Endothelial cell of umbilical vein (primary cell): ENCODE measurements around the gene HDHD5. TPM values are rescaled to one million over a fixed set of nuclear protein-coding genes. Genes with fewer than 3 reads are reported as not detected.

ENCODE experiments used
- BruUV-seq: library from RNA; stranded (reverse); fragments of 400-500 nt; replicated peaks from 2 replicates; lab custom pipeline; 2021; lab: Mats Ljungman, UMichigan
- CTCF ChIA-PET: fragments of 300-600, 350-600 bp; sonication (Branson Sonifier 250); formaldehyde crosslinking; loops from one replicate; lab custom pipeline; 2021; ENCODE audit warnings: antibody characterized with exemption, inconsistent platforms; lab: Charles Lee
- POLR2A ChIA-PET: fragments of 300-600, 350-600 bp; sonication (Branson Sonifier 250); formaldehyde crosslinking; loops from one replicate; lab custom pipeline; 2021; ENCODE audit warnings: antibody characterized with exemption, inconsistent platforms; lab: Charles Lee
- DNase-seq: peaks from one replicate; pipeline ENCODE4 v3.0.0-alpha.2; 2011; ENCODE audit warnings: low read depth, low spot score
- FAIRE-seq: peaks from 2 replicates; lab custom pipeline; 2011; peaks lifted over from hg19 to GRCh38; lab: Jason Lieb, UNC
- H2AFZ ChIP-seq: 2 replicates; pipeline ENCODE4 v1.6.0; 2012; ENCODE audit warnings: low read depth, low read length, control low read depth, inconsistent platforms
- H3K27ac ChIP-seq: 2 replicates; pipeline ENCODE4 v1.5.1; 2011; ENCODE audit warnings: low read depth, mild to moderate bottlenecking, control low read depth, low read length, moderate library complexity; ENCODE audit not compliant: insufficient read depth
- H3K27me3 ChIP-seq, 2 experiments: 2 replicates each; pipeline versions ENCODE4 v1.6.0 to v1.6.1; 2011; ENCODE audit warnings: low read length in 2 of 2, mixed read lengths in 1 of 2; ENCODE audit not compliant: control insufficient read depth in 2 of 2, insufficient read depth in 2 of 2
- H3K36me3 ChIP-seq, 2 experiments: 2 replicates in 1 of 2; 3 replicates in 1 of 2; pipeline ENCODE4 v1.5.1; 2011; ENCODE audit warnings: low read length in 2 of 2, mild to moderate bottlenecking in 1 of 2, moderate library complexity in 1 of 2; ENCODE audit not compliant: control insufficient read depth in 2 of 2, insufficient read depth in 2 of 2; ENCODE audit errors: extremely low read depth in 1 of 2
- H3K4me1 ChIP-seq: 3 replicates; pipeline ENCODE4 v1.5.1; 2011; ENCODE audit warnings: mild to moderate bottlenecking, low read length; ENCODE audit not compliant: control insufficient read depth, insufficient read depth; ENCODE audit errors: extremely low read depth
- H3K4me2 ChIP-seq: 2 replicates; pipeline ENCODE4 v1.6.1; 2011; ENCODE audit warnings: low read length, control low read depth, mixed read lengths; ENCODE audit not compliant: insufficient read depth
- H3K4me3 ChIP-seq, 3 experiments: fragments of 200-600 bp in 1 of 3; sonication (generic), shearing (Covaris generic) in 1 of 3; replicated peaks in 1 of 3; 2 replicates each; pipeline ENCODE4 v1.5.1; 2011 to 2016; ENCODE audit warnings: control low read depth in 3 of 3, low read length in 3 of 3, mild to moderate bottlenecking in 2 of 3, inconsistent platforms in 1 of 3, low read depth in 1 of 3, moderate library complexity in 1 of 3; ENCODE audit not compliant: insufficient read depth in 1 of 3
- H3K79me2 ChIP-seq: 2 replicates; pipeline ENCODE4 v1.6.0; 2012; ENCODE audit warnings: low read length, inconsistent platforms; ENCODE audit not compliant: control insufficient read depth, insufficient read depth
- H3K9ac ChIP-seq: replicated peaks from 2 replicates; pipeline ENCODE3; 2011; ENCODE audit warnings: low read length, control low read depth; ENCODE audit not compliant: insufficient read depth; ENCODE audit errors: extremely low read depth
- H3K9me1 ChIP-seq: replicated peaks from 3 replicates; pipeline ENCODE4 v1.6.0; 2011; ENCODE audit warnings: mild to moderate bottlenecking, low read length; ENCODE audit not compliant: control insufficient read depth, insufficient read depth; ENCODE audit errors: extremely low read depth
- H3K9me3 ChIP-seq: replicated peaks from 2 replicates; pipeline ENCODE4 v1.5.1; 2012; ENCODE audit warnings: low read length, inconsistent platforms; ENCODE audit not compliant: control insufficient read depth, insufficient read depth
- H4K20me1 ChIP-seq: replicated peaks from 2 replicates; pipeline ENCODE3; 2011; ENCODE audit warnings: mild to moderate bottlenecking, low read length; ENCODE audit not compliant: control insufficient read depth, insufficient read depth; ENCODE audit errors: extremely low read depth
- CTCF ChIP-seq, 2 donors: IDR thresholded peaks; 1 replicate in 1 of 2; 2 replicates in 1 of 2; pipeline ENCODE4 v1.5.1; 2011; ENCODE audit warnings: low read length in 2 of 2, mild to moderate bottlenecking in 2 of 2, moderate library complexity in 2 of 2, control low read depth in 1 of 2, inconsistent platforms in 1 of 2, low read depth in 1 of 2; ENCODE audit not compliant: insufficient read depth in 1 of 2; ENCODE audit errors: extremely low read depth in 1 of 2
- EZH2 ChIP-seq: IDR thresholded peaks from 2 replicates; pipeline ENCODE4 v1.6.1; 2012; ENCODE audit warnings: borderline replicate concordance, low read depth, mild to moderate bottlenecking, moderate library complexity, low read length, inconsistent platforms; ENCODE audit not compliant: severe bottlenecking
- FOS ChIP-seq: IDR thresholded peaks from 2 replicates; pipeline ENCODE4 v1.6.1; 2011; ENCODE audit warnings: mild to moderate bottlenecking, low read length, moderate library complexity, borderline replicate concordance; ENCODE audit not compliant: insufficient read depth
- GATA2 ChIP-seq: IDR thresholded peaks from 2 replicates; pipeline ENCODE4 v1.7.0; 2011; ENCODE audit warnings: low read depth, mild to moderate bottlenecking, moderate library complexity, mixed read lengths, low read length; ENCODE audit not compliant: insufficient read length, insufficient read depth
- JUN ChIP-seq: IDR thresholded peaks from 2 replicates; pipeline ENCODE4 v1.6.1; 2011; ENCODE audit warnings: borderline replicate concordance, low read depth; ENCODE audit not compliant: insufficient read length, insufficient read depth
- MAX ChIP-seq: IDR thresholded peaks from 2 replicates; pipeline ENCODE4 v1.6.1; 2011; ENCODE audit not compliant: insufficient read depth, insufficient read length
- MYC ChIP-seq: IDR thresholded peaks from one replicate; pipeline ENCODE4 v1.6.1; 2011; ENCODE audit warnings: mild to moderate bottlenecking, low read depth, low read length
- POLR2A ChIP-seq: IDR thresholded peaks from 2 replicates; pipeline ENCODE4 v1.6.1; 2012; ENCODE audit warnings: low read depth, mild to moderate bottlenecking, control low read depth, low read length
- POLR2AphosphoS5 ChIP-seq: IDR thresholded peaks from 2 replicates; pipeline ENCODE4 v1.6.1; 2012; ENCODE audit warnings: low read depth, mild to moderate bottlenecking, control low read depth, low read length, moderate library complexity; ENCODE audit not compliant: insufficient read depth
- dilution Hi-C: fragments of 300-500 bp; cut with MboI; formaldehyde crosslinking; loops from one replicate; pipeline ENCODE4 v1.15.0; 2019; ENCODE audit warnings: low sequenced_read_pairs; ENCODE audit not compliant: extremely low pct_ligation_motif_present
- intact Hi-C: fragments of 100-400 bp; cut with micrococcal nuclease; formaldehyde crosslinking; loops from one replicate; pipeline ENCODE4 v1.10.0; 2022
- polyA plus RNA-seq, 4 experiments: library from polyadenylated mRNA; depleted of rRNA in 3 of 4; stranded (reverse) in 3 of 4; unstranded in 1 of 4; fragments of >200 nt; gene quantifications; 2 replicates each; pipeline versions ENCODE4 v1.2.1 to v1.2.3, GENCODE V29; 2011 to 2012; ENCODE audit warnings: missing spikeins in 1 of 4
- total RNA-seq: library from RNA; stranded (reverse); gene quantifications from 2 replicates; pipeline ENCODE4 v1.2.3, GENCODE V29; 2021

The HDHD5 gene
- total and polyA plus RNA-seq, 2 donors (not counting 3 experiments of a cell fraction or from before 2014, with no cell fraction given) = 28.1 to 54.1 TPM

GRCh38 chr22:17103351-17103750 lies 55.7 kb downstream of the HDHD5 start:
- DNase-seq = no peak

GRCh38 chr22:17102297-17102667 lies 56.8 kb downstream of the HDHD5 start:
- Histone ChIP-seq H3K79me2 (no peaks in the 10 kb centered on the region), H3K4me2 (no peak overlapping the region), H3K9me1 (no peaks in the 10 kb centered on the region), H4K20me1 (no peaks in the 10 kb centered on the region), H3K4me1 (no peaks in the 10 kb centered on the region), H3K36me3 (peaks cover 5 to 32% of the 10 kb centered on the region in 2 experiments), H3K9ac (no peak overlapping the region), H3K9me3 (no peaks in the 10 kb centered on the region), H3K27me3 (no peaks in the 10 kb centered on the region), H3K4me3 (no peak overlapping the region), H3K27ac (no peak overlapping the region), H2AFZ (no peak overlapping the region)
- intact Hi-C loops = no loop called here
- FAIRE-seq (no peak), DNase-seq (no peak)
- POLR2A ChIA-PET = no interaction called here
- CTCF ChIA-PET = no interaction called here
- no TSS peak for BruUV-seq
- TF ChIP-seq FOS (no peak), POLR2AphosphoS5 (no peak), JUN (no peak), CTCF (IDR thresholded peaks at IDR 0.05; ENCODE audit: extremely low read depth in 1 of 2, insufficient read depth in 1 of 2, low read depth in 1 of 2, low read length in 2 of 2) (no peak), EZH2 (no peak), MAX (no peak), GATA2 (no peak), MYC (no peak), POLR2A (no peak)
- dilution Hi-C loops = no loop called here

More at GRCh38 chr22:17103351-17103750, 55.7 kb downstream of the HDHD5 start:
- intact Hi-C loops = no loop called here
- dilution Hi-C loops = no loop called here
- Histone ChIP-seq H3K4me1 (no peaks in the 10 kb centered on the region), H3K79me2 (no peaks in the 10 kb centered on the region), H3K36me3 (peaks cover 5 to 28% of the 10 kb centered on the region in 2 experiments), H2AFZ (no peak overlapping the region), H3K4me2 (no peak overlapping the region), H3K27me3 (no peaks in the 10 kb centered on the region), H3K9ac (no peak overlapping the region), H3K9me3 (no peaks in the 10 kb centered on the region), H3K9me1 (no peaks in the 10 kb centered on the region), H3K4me3 (no peak overlapping the region), H3K27ac (no peak overlapping the region), H4K20me1 (no peaks in the 10 kb centered on the region)
- ChIA-PET CTCF (no interaction called here), POLR2A (no interaction called here)
- no peak for FAIRE-seq
- no TSS peak for BruUV-seq
- TF ChIP-seq CTCF (IDR thresholded peaks at IDR 0.05; ENCODE audit: extremely low read depth in 1 of 2, insufficient read depth in 1 of 2, low read depth in 1 of 2, low read length in 2 of 2) (no peak), POLR2A (no peak)
